ENCODE results near the gene KLHL22.

Gene KLHL22

GRCh38 chr22:20406686-20407408 is 88.7 kb downstream of the KLHL22 start:
- DNase-seq (ENCODE audit: low read depth, low spot score): no peak
- no peak overlapping the region for H3K27ac ChIP-seq

GRCh38 chr22:20405931-20406685 is 89.5 kb downstream of the KLHL22 start:
- no peak for DNase-seq (ENCODE audit: low read depth, low spot score)
- H3K27ac ChIP-seq: no peak overlapping the region

GRCh38 chr22:20405291-20405930 is 90.2 kb downstream of the KLHL22 start:
- H3K27ac ChIP-seq: no peak overlapping the region
- no peak for DNase-seq (ENCODE audit: low read depth, low spot score)

GRCh38 chr22:20404881-20405280 is 90.7 kb downstream of the KLHL22 start:
- DNase-seq (ENCODE audit: low read depth, low spot score): no peak
- H3K27ac ChIP-seq: no peak overlapping the region

GRCh38 chr22:20403779-20404140 is 91.8 kb downstream of the KLHL22 start:
- H3K27ac ChIP-seq: no peak overlapping the region
- DNase-seq (ENCODE audit: low read depth, low spot score): no peak

- no peak overlapping the region for H3K27ac ChIP-seq
Measured at GRCh38 chr22:20402960-20403778, 92.4 kb downstream of the KLHL22 start.

GRCh38 chr22:20401376-20402014 is 94.1 kb downstream of the KLHL22 start:
- H3K27ac ChIP-seq: no peak overlapping the region
- DNase-seq (ENCODE audit: low read depth, low spot score): no peak

More at GRCh38 chr22:20402960-20403778, 92.4 kb downstream of the KLHL22 start:
- no peak for DNase-seq (ENCODE audit: low read depth, low spot score)

GRCh38 chr22:20400606-20401375 is 94.8 kb downstream of the KLHL22 start:
- no peak for DNase-seq (ENCODE audit: low read depth, low spot score)
- H3K27ac ChIP-seq: no peak overlapping the region

- H3K27ac ChIP-seq: no peak overlapping the region
- no peak for DNase-seq (ENCODE audit: low read depth, low spot score)
Measured at GRCh38 chr22:20399866-20400605, 95.6 kb downstream of the KLHL22 start.

- DNase-seq (ENCODE audit: low read depth, low spot score): no peak
- no peak overlapping the region for H3K27ac ChIP-seq
Measured at GRCh38 chr22:20398420-20398819, 97.2 kb downstream of the KLHL22 start.

- DNase-seq (ENCODE audit: low read depth, low spot score): no peak
- no peak overlapping the region for H3K27ac ChIP-seq
Measured at GRCh38 chr22:20397498-20397897, 98.1 kb downstream of the KLHL22 start.

GRCh38 chr22:20396639-20397038 is 99.0 kb downstream of the KLHL22 start:
- no peak overlapping the region for H3K27ac ChIP-seq
- DNase-seq (ENCODE audit: low read depth, low spot score): no peak

GRCh38 chr22:20395907-20396287 is 99.7 kb downstream of the KLHL22 start:
- H3K27ac ChIP-seq: no peak overlapping the region
- DNase-seq (ENCODE audit: low read depth, low spot score): no peak

- DNase-seq (ENCODE audit: low read depth, low spot score): no peak
- no peak overlapping the region for H3K27ac ChIP-seq
Measured at GRCh38 chr22:20395181-20395906, 100.3 kb downstream of the KLHL22 start.

- DNase-seq (ENCODE audit: low read depth, low spot score): peak; percentile 45
- H3K27ac ChIP-seq: peak within 1 kb of the TSS; percentile 17
Measured at GRCh38 chr22:20393705-20394476, 101.7 kb downstream of the KLHL22 start, which contains the start of gene ZNF74. Gene ZNF74 (plus strand): TSS chr22:20394151. CDS start chr22:20394629, 478 bp downstream.

GRCh38 chr22:20392983-20393704 is 102.5 kb downstream of the KLHL22 start:
- no peak for DNase-seq (ENCODE audit: low read depth, low spot score)
- peak overlapping the region; percentile 17 for H3K27ac ChIP-seq

All from epithelial cell of prostate (primary cell).